ENCODE measurements around the gene TRIM16.
"Not testable (repeated sequence)": the region's sequence is repeated elsewhere in the genome, so short reads cannot be mapped to it uniquely, and the experiment has no call there.

Gene TRIM16

GRCh38 chr17:15658296-15658695 is 25.8 kb downstream of the TRIM16 start:
- no peak for DNase-seq (ENCODE audit: low read depth)

GRCh38 chr17:15657868-15658267 is 26.2 kb downstream of the TRIM16 start:
- DNase-seq (ENCODE audit: low read depth), result no peak

GRCh38 chr17:15654886-15655561 is 29.1 kb downstream of the TRIM16 start:
- DNase-seq (ENCODE audit: low read depth), result no peak

- not testable (repeated sequence) for DNase-seq (ENCODE audit: low read depth)
Measured at GRCh38 chr17:15654401-15654800, 29.7 kb downstream of the TRIM16 start.

GRCh38 chr17:15652960-15653359 is 31.2 kb downstream of the TRIM16 start:
- DNase-seq (ENCODE audit: low read depth), result no peak

GRCh38 chr17:15651583-15652110 is 32.5 kb downstream of the TRIM16 start:
- no peak for DNase-seq (ENCODE audit: low read depth)

- no peak for DNase-seq (ENCODE audit: low read depth)
Measured at GRCh38 chr17:15650741-15651582, 33.1 kb downstream of the TRIM16 start.

GRCh38 chr17:15649861-15650421 is 34.2 kb downstream of the TRIM16 start:
- no peak for DNase-seq (ENCODE audit: low read depth)

- no peak for DNase-seq (ENCODE audit: low read depth)
Measured at GRCh38 chr17:15648386-15648785, 35.7 kb downstream of the TRIM16 start.

GRCh38 chr17:15645942-15646312 is 38.2 kb downstream of the TRIM16 start:
- DNase-seq (ENCODE audit: low read depth), result not testable (repeated sequence)

- DNase-seq (ENCODE audit: low read depth), result not testable (repeated sequence)
Measured at GRCh38 chr17:15645099-15645941, 38.8 kb downstream of the TRIM16 start.

GRCh38 chr17:15642505-15643251 is 41.4 kb downstream of the TRIM16 start:
- not testable (repeated sequence) for DNase-seq (ENCODE audit: low read depth)

GRCh38 chr17:15642014-15642413 is 42.1 kb downstream of the TRIM16 start:
- DNase-seq (ENCODE audit: low read depth), result not testable (repeated sequence)

- DNase-seq (ENCODE audit: low read depth), result not testable (repeated sequence)
Measured at GRCh38 chr17:15630930-15631453, 53.1 kb downstream of the TRIM16 start.

GRCh38 chr17:15629991-15630390 is 54.1 kb downstream of the TRIM16 start:
- DNase-seq (ENCODE audit: low read depth), result not testable (repeated sequence)

GRCh38 chr17:15623661-15624209 is 60.4 kb downstream of the TRIM16 start:
- DNase-seq (ENCODE audit: low read depth), result not testable (repeated sequence)

GRCh38 chr17:15623255-15623654 is 60.9 kb downstream of the TRIM16 start:
- not testable (repeated sequence) for DNase-seq (ENCODE audit: low read depth)

- not testable (repeated sequence) for DNase-seq (ENCODE audit: low read depth)
Measured at GRCh38 chr17:15622124-15622523, 62.0 kb downstream of the TRIM16 start.

- not testable (repeated sequence) for DNase-seq (ENCODE audit: low read depth)
Measured at GRCh38 chr17:15619331-15620058, 64.6 kb downstream of the TRIM16 start, which contains the start of gene FBXW10B. TSS of gene FBXW10B (minus strand) at chr17:15619704. CDS start at chr17:15619512, 192 bp downstream.

- DNase-seq (ENCODE audit: low read depth), result not testable (repeated sequence)
Measured at GRCh38 chr17:15616828-15617227, 67.3 kb downstream of the TRIM16 start.
